ENCODE data around the gene FAM110A.
"Not testable (repeated sequence)": the region's sequence is repeated elsewhere in the genome, so short reads cannot be mapped to it uniquely, and the experiment has no call there.

The FAM110A gene

GRCh38 chr20:873875-874607, 40.5 kb downstream of the FAM110A start:
- DNase-seq (ENCODE audit: low spot score) = no peak

DNA sequence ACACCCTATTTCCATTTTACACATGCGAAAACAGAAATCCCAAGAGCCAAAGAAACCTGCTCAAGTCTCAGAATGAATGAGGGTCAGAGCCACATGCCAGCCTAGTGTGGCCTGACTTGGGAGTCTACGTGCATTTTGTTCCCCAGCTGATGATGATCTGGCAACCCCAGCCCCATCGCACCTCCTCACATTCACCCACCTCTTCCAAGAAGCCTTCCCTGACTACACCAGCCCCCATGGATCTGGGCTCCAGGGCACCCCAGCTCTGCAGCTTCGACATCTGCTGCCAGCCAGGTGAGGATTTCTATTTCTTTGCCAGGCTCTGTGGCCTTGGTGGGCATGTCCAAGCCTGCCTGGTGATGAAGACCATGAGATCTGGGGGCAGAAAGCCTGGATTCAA, 41.6 kb downstream of the FAM110A start:
- DNase-seq (ENCODE audit: low spot score) = no peak

DNA sequence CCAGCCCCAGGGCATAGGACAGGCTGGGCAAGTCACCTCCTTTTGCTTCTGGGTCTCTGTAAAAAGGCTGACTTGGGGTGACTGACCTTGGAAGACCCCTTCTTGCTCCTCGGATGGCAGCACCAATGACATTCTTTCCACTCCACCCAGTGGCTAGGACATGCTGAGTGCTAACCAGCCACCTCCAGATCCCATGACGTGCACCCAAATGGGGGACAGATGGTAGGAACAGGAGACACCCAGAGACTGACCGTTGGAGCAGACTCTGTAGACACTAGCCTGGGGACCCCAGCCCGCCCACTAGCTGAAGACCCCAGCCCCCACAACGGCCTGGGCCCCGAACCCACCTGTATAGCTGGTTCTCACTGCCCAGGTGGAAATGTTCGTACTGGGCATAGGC, 44.3 kb downstream of the FAM110A start:
- DNase-seq (ENCODE audit: low spot score) = no peak

DNA sequence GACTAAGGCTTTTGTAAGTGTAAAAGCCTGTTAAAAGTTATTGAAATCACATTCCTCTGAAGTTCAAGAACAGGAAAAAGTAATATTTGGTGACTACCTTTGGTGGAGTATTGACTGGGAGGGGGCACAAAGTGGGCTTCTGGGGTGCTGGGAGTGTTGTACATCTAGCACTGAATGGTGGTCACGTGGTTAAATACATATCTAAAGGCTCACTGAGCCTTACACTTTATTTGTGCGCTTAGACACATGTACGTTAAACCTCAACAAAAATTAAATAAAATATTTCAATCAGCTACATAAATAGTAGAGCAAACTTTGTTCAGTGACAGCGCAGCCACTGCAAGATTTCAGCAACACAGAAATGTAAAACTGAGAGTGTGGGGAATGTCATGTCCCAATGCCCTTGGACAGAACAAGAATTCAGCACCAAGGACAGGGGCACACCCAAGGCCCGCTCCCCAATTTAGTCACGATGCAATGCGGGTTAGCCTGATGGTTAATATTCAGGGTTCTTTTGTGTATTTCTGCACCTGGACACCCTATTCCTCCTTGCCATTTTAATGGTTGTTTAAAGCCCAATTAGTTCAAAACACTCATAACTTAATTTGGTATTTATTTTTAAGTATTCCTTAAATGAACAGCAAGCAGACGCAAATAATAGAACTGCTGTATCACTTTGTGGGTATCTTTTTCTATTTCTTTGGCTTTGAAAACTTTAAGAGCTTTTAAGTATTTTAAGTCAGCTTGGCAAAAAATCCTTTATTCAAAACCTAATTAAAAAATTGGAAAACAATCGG, 45.2 kb downstream of the FAM110A start:
- DNase-seq (ENCODE audit: low spot score) = no peak

GRCh38 chr20:879626-880025, 46.1 kb downstream of the FAM110A start:
- no peak for DNase-seq (ENCODE audit: low spot score)

DNA sequence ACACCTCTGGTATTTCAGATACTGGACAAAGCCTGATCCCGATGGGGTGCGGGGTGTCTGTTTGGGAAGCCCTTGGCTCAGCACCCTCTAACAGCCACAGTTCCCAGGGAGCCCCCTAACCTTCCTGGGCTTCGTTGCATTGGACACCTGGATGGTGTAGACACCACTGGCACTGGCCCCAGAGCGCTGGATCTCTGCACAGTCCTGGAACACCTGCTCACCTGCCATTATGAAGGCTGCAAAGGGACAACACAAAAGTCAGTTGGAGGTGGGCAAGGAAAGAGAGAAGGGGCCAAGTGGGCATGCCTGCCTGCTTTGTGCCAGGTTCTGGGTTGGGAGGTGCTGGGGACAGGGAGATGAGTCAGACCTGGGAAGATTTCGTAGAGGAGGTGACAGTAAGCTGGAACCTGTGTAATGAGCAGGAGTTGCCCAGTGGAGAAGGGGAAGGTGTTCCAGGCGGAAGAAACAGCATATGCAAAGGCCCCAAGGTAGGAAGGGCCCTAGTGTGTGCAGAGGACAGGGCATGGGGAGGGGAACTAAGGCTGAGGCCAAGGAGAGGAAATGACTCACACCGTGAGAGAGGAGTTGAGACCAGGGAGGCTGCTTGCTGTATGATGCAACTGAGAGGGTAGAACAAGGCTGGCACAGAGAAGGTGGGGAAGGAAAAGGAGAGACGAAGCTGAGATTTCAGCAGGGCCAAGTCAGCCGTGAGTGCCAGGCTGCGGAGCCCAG, 47.7 kb downstream of the FAM110A start:
- DNase-seq (ENCODE audit: low spot score) = no peak

DNA sequence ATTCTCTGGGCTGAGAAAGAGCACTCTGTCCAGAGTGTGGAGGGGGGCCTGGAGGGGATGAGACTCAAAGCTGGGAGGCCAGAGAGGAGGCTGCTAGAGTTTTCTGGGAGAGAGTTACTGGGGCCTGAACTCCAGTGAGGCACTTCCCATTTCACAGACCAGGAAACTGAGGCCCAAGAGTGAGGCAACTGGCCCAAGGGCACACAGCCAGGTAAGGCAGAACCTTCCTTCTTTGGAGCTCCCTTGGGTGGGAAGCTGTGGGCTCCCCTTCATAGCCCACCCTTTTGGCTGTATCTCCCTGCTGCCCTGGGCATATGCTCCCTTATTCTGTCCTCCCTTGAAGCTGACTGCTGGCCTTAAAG, 48.2 kb downstream of the FAM110A start:
- no peak for DNase-seq (ENCODE audit: low spot score)

DNA sequence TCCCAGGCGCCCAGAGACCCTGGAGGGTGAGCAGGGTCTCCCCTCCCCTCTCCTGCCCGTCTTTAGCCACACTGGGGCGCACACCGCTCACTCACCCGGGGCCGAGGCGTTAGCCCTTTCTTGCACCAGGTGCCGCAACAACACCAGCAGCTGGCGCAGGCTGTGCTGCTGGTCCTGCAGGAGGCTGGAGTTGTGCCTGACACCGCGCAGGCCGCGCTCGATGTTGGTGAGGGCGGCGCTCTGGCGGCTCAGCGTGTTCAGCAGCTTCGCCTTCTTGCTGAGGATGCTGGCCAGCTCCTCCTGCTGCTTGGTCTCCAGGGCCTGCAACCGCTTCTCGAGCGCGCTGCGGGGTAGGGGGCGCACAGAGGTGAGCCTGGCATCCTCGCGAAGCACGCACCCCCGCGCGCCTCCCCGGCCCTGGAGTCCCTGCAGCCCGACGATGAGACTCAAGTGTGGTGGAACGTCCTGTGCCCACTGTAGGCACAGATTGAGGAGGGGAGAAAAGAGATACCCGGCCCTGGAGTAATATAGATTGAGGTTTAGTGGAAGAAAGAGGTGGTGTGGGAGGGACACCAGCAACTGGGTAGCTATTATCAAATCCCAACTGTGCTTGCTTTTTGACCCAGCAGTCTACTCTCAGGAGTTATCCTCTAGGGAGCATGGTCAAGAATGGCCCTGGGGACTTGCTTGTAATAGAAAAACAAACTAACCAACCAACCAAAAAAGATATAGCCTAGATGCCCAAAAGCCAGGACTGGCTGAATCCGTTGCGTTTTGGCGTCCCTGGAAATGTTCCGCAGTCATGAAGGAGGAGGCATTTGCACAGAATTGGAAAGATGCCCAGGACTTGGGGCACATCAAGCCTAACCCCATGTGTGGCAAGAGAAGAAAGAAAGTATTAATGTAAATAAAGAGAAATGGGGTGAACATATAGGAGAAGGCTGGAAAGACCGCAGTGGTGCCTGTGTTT, 51.8 kb downstream of the FAM110A start:
- DNase-seq (ENCODE audit: low spot score) = no peak

DNA sequence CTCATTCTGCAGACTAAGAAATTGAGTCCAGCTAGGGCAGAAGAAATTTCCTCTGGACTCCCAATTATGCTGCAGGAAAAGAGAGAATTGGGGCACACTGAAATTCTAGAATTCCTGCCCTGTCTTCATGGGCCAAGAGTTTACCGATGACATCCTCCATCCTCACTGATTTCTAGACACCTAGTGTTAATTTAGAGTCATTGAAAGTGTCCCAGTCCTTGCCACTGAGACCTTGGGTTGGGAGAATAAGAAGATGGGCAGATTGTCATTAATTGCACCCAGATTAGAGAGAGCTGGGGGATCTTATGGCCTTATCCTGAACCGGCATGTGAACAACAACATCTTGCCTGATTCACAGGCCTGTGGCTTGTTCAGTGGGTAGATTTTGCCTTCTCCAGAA, 53.6 kb downstream of the FAM110A start:
- no peak for DNase-seq (ENCODE audit: low spot score)

- DNase-seq (ENCODE audit: low spot score) = no peak
These were observed 54.5 kb downstream of the FAM110A start for GRCh38 chr20:888057-888456.

- no peak for DNase-seq (ENCODE audit: low spot score)
These were observed 55.6 kb downstream of the FAM110A start for GRCh38 chr20:889106-889505.

GRCh38 chr20:889932-890463, 56.5 kb downstream of the FAM110A start:
- DNase-seq (ENCODE audit: low spot score) = no peak

GRCh38 chr20:890666-891057, 57.1 kb downstream of the FAM110A start:
- DNase-seq (ENCODE audit: low spot score) = no peak

- no peak for DNase-seq (ENCODE audit: low spot score)
These were observed 57.7 kb downstream of the FAM110A start for GRCh38 chr20:891058-891705.

DNA sequence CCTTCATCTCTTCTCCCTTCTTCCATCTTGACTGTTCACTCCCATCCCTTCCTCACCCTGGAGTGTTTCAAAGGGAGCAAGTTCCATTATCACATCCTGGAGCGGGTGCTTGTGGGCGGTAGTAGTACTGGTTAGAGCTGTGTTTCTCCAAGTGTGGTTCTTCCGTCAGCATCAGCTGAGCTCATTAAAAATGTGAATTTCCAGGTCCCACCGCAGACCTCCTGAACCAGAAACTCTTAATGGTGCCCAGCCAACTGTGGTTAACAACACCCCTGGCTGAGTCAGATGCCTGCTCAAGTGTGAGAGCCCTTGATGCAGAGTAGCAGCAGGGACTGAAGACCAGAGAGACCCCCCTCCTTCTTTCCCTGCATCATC, 58.2 kb downstream of the FAM110A start:
- no peak for DNase-seq (ENCODE audit: low spot score)

DNA sequence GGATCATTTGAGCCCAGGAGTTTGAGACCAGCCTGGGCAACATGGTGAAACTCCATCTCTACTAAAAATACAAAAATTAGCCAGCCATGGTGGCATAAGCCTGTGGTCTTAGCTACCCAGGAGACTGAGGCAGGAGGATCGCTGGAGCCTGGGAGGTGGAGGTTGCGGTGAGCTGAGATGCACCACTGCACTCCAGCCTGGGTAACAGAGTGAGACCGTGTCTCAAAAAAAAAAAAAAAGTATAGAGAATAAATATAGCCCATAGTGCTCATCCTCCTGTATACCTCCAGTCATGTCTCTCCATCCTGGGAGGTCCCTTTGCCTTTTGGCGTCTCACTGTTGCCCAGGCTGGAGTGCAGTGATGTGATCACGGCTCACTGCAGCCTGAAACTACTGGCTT, 58.9 kb downstream of the FAM110A start:
- not testable (repeated sequence) for DNase-seq (ENCODE audit: low spot score)
